CD14-positive monocyte (primary cell): ENCODE data around the gene SLC39A6. TPM values are rescaled to one million over a fixed set of nuclear protein-coding genes. Genes with fewer than 3 reads are reported as not detected.

Experiments
- DNase-seq, 3 donors: peaks; one replicate each; pipeline ENCODE4 v3.0.0-alpha.2; 2011 to 2022
- H2AFZ ChIP-seq: 2 replicates; pipeline ENCODE4 v1.6.0; 2012; ENCODE audit warnings: mild to moderate bottlenecking, low read depth, low read length, inconsistent platforms; ENCODE audit not compliant: insufficient read depth, poor library complexity, severe bottlenecking
- H3K27ac ChIP-seq, 2 donors: 1 replicate in 1 of 2; 2 replicates in 1 of 2; pipeline ENCODE4 v1.5.1; 2012 to 2013; ENCODE audit warnings: low read length in 2 of 2, control low read depth in 1 of 2, inconsistent platforms in 1 of 2, low read depth in 1 of 2, mild to moderate bottlenecking in 1 of 2
- H3K27me3 ChIP-seq, 2 donors: one replicate each; pipeline versions ENCODE4 v1.6.0 to v1.6.1; 2011 to 2013; ENCODE audit warnings: low read length in 2 of 2; ENCODE audit not compliant: control insufficient read depth in 2 of 2, insufficient read depth in 2 of 2
- H3K36me3 ChIP-seq, 2 donors: replicated peaks in 1 of 2; 1 replicate in 1 of 2; 2 replicates in 1 of 2; pipeline versions ENCODE4 v1.5.1 to v1.6.1; 2012 to 2013; ENCODE audit warnings: low read length in 2 of 2, control low read depth in 1 of 2, inconsistent platforms in 1 of 2, mild to moderate bottlenecking in 1 of 2; ENCODE audit not compliant: insufficient read depth in 2 of 2, control insufficient read depth in 1 of 2
- H3K4me1 ChIP-seq, 2 donors: 1 replicate in 1 of 2; 2 replicates in 1 of 2; pipeline versions ENCODE4 v1.5.1 to v1.6.1; 2012 to 2013; ENCODE audit warnings: low read length in 2 of 2, control low read depth in 1 of 2, inconsistent platforms in 1 of 2, mild to moderate bottlenecking in 1 of 2, moderate library complexity in 1 of 2; ENCODE audit not compliant: insufficient read depth in 2 of 2, control insufficient read depth in 1 of 2
- H3K4me2 ChIP-seq: replicated peaks from 2 replicates; pipeline ENCODE3; 2012; ENCODE audit warnings: low read length, moderate library complexity, mild to moderate bottlenecking; ENCODE audit not compliant: poor library complexity, severe bottlenecking; ENCODE audit errors: extremely low read depth
- H3K4me3 ChIP-seq, 3 experiments: fragments of 200-600 bp in 1 of 3; sonication (generic) in 1 of 3; replicated peaks in 1 of 3; 1 replicate in 2 of 3; 2 replicates in 1 of 3; pipeline ENCODE4 v1.5.1; 2011 to 2013; ENCODE audit warnings: low read length in 3 of 3, mild to moderate bottlenecking in 3 of 3, control low read depth in 2 of 3, low read depth in 2 of 3, inconsistent platforms in 1 of 3, moderate library complexity in 1 of 3
- H3K79me2 ChIP-seq: 2 replicates; pipeline ENCODE4 v1.6.0; 2012; ENCODE audit warnings: mild to moderate bottlenecking, control low read depth, inconsistent platforms, low read length, moderate library complexity; ENCODE audit not compliant: insufficient read depth
- H3K9ac ChIP-seq: 2 replicates; pipeline ENCODE4 v1.6.0; 2017; ENCODE audit warnings: low read length, mild to moderate bottlenecking; ENCODE audit not compliant: insufficient read depth, poor library complexity, severe bottlenecking
- H3K9me3 ChIP-seq, 2 donors: replicated peaks in 1 of 2; 1 replicate in 1 of 2; 2 replicates in 1 of 2; pipeline versions ENCODE4 v1.5.1 to v1.6.1; 2012 to 2013; ENCODE audit warnings: low read length in 2 of 2, control low read depth in 1 of 2; ENCODE audit not compliant: control insufficient read depth in 1 of 2, insufficient read depth in 1 of 2
- H4K20me1 ChIP-seq: 2 replicates; pipeline ENCODE4 v1.6.0; 2012; ENCODE audit warnings: mild to moderate bottlenecking, low read length, control low read depth, moderate library complexity; ENCODE audit not compliant: insufficient read depth
- H3K27ac Mint-ChIP-seq, 7 donors: one replicate each; pipeline ENCODE4 v1.8.0; 2020; ENCODE audit warnings: mild to moderate bottlenecking in 7 of 7, mixed read lengths in 7 of 7, moderate library complexity in 6 of 7, inconsistent platforms in 2 of 7
- H3K27me3 Mint-ChIP-seq, 3 donors: one replicate each; pipeline ENCODE4 v1.8.0; 2021 to 2022; ENCODE audit warnings: low read depth in 3 of 3, mild to moderate bottlenecking in 3 of 3, mixed read lengths in 3 of 3, moderate library complexity in 3 of 3, inconsistent platforms in 1 of 3
- H3K36me3 Mint-ChIP-seq, 2 donors: one replicate each; pipeline ENCODE4 v1.8.0; 2020; ENCODE audit warnings: mixed read lengths in 2 of 2, inconsistent platforms in 1 of 2, mild to moderate bottlenecking in 1 of 2
- H3K4me1 Mint-ChIP-seq: one replicate; pipeline ENCODE4 v1.8.0; 2020; ENCODE audit warnings: mild to moderate bottlenecking, mixed read lengths
- H3K4me3 Mint-ChIP-seq, 2 donors: one replicate each; pipeline ENCODE4 v1.8.0; 2020; ENCODE audit warnings: mild to moderate bottlenecking in 2 of 2, mixed read lengths in 2 of 2, moderate library complexity in 1 of 2
- H3K9me3 Mint-ChIP-seq, 7 donors: one replicate each; pipeline ENCODE4 v1.8.0; 2020 to 2022; ENCODE audit warnings: mixed read lengths in 7 of 7, mild to moderate bottlenecking in 6 of 7, moderate library complexity in 6 of 7, inconsistent platforms in 2 of 7
- WGBS: methylation state at CpG from one replicate; pipeline ENCODE4 v1.1.5; 2013; ENCODE audit warnings: missing lambda C conversion rate; ENCODE audit not compliant: insufficient coverage; 5-methylcytosine and 5-hydroxymethylcytosine counted together
- intact Hi-C, 2 donors: fragments of 100-400 bp; cut with micrococcal nuclease; formaldehyde crosslinking; loops; one replicate each; pipeline versions ENCODE4 v1.15.0 to v1.15.1; 2023
- polyA plus RNA-seq, 3 donors: library from polyadenylated mRNA; depleted of rRNA in 1 of 3; unstranded in 2 of 3; stranded (reverse) in 1 of 3; fragments of 300-500 nt in 2 of 3; fragments of >200 nt in 1 of 3; fragmentation: Illumina TruSeq in 2 of 3; gene quantifications; 1 replicate in 2 of 3; 2 replicates in 1 of 3; pipeline ENCODE4 v1.2.3, GENCODE V29; 2012 to 2021
- TF ChIP-seq, protein P1 (sequence below): fragments of 200-600 bp; IDR thresholded peaks from one replicate; pipeline ENCODE4 v1.8.0; 2022; ENCODE audit warnings: antibody characterized with exemption, mild to moderate bottlenecking

Gene SLC39A6
- polyA plus RNA-seq, 3 donors: 13.2 to 20.1 (median 16.8) TPM

GRCh38 chr18:36075862-36076587, 53.1 kb downstream of the SLC39A6 start:
- Histone ChIP-seq H3K36me3 (no peaks in the 10 kb centered on the region), H3K9me3 (peaks cover 6 to 12% of the 10 kb centered on the region in 2 donors), H2AFZ (no peak overlapping the region), H3K79me2 (no peaks in the 10 kb centered on the region), H3K9ac (peak overlapping the region; percentile 32), H3K4me1 (peaks cover 7 to 12% of the 10 kb centered on the region in 2 donors), H3K27ac (peak overlapping the region; percentile 17 to 84), H3K4me3 (no peak overlapping the region), H3K4me2 (peak overlapping the region; percentile 13), H4K20me1 (no peaks in the 10 kb centered on the region), H3K27me3 (no peaks in the 10 kb centered on the region)
- peak; percentile 85 to 96 (median 93) for DNase-seq
- H3K27ac Mint-ChIP-seq: peak overlapping the region; percentile 82 to 94 (median 87)
- peaks cover 2 to 35% (median 19%) of the 10 kb centered on the region in 7 donors for H3K9me3 Mint-ChIP-seq
- 63% methylated on average over 2 of the region's 6 CpGs for WGBS
- TF ChIP-seq, protein P1, sequence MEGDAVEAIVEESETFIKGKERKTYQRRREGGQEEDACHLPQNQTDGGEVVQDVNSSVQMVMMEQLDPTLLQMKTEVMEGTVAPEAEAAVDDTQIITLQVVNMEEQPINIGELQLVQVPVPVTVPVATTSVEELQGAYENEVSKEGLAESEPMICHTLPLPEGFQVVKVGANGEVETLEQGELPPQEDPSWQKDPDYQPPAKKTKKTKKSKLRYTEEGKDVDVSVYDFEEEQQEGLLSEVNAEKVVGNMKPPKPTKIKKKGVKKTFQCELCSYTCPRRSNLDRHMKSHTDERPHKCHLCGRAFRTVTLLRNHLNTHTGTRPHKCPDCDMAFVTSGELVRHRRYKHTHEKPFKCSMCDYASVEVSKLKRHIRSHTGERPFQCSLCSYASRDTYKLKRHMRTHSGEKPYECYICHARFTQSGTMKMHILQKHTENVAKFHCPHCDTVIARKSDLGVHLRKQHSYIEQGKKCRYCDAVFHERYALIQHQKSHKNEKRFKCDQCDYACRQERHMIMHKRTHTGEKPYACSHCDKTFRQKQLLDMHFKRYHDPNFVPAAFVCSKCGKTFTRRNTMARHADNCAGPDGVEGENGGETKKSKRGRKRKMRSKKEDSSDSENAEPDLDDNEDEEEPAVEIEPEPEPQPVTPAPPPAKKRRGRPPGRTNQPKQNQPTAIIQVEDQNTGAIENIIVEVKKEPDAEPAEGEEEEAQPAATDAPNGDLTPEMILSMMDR: no peak
- H3K4me3 Mint-ChIP-seq: no peak overlapping the region
- H3K27me3 Mint-ChIP-seq: peaks cover 0 to 7% (median 2%) of the 10 kb centered on the region in 3 donors
- H3K36me3 Mint-ChIP-seq: no peaks in the 10 kb centered on the region
- peaks cover 12% of the 10 kb centered on the region for H3K4me1 Mint-ChIP-seq
- intact Hi-C loops: no loop called here

DNA sequence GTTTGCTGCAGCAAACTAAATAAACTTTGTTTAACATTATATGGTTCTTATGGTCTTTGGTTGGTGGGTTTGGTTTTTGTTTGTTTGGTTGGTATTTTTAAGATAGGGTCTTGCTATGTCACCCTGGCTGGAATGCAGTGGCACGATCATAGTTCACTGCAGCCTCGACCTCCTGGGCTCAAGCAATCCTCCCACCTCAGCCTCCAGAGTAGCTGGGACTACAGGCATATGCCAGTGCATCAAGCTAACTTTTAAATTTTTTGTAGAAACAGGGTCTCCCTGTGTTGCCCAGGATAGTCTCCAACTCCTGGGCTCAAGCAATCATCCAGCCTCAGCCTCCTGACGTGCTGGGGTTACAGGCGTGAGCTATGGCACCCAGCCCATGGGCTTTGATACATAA, 54.7 kb downstream of the SLC39A6 start:
- H2AFZ ChIP-seq: no peak overlapping the region
- no peaks in the 10 kb centered on the region for H3K36me3 ChIP-seq
- peaks cover 12% of the 10 kb centered on the region for H3K4me1 Mint-ChIP-seq
- TF ChIP-seq, protein P1: no peak
- H3K9me3 ChIP-seq: peaks cover 0 to 5% of the 10 kb centered on the region in 2 donors
- H3K4me1 ChIP-seq: peaks cover 7 to 12% of the 10 kb centered on the region in 2 donors
- peaks cover 2 to 20% (median 7%) of the 10 kb centered on the region in 7 donors for H3K9me3 Mint-ChIP-seq
- no peaks in the 10 kb centered on the region for H3K36me3 Mint-ChIP-seq
- H3K4me3 ChIP-seq: no peak overlapping the region
- peaks cover 4 to 7% (median 7%) of the 10 kb centered on the region in 3 donors for H3K27me3 Mint-ChIP-seq
- no peak overlapping the region for H3K9ac ChIP-seq
- intact Hi-C loops: no loop called here
- no peaks in the 10 kb centered on the region for H3K79me2 ChIP-seq
- H3K4me3 Mint-ChIP-seq: no peak overlapping the region
- H4K20me1 ChIP-seq: no peaks in the 10 kb centered on the region
- WGBS: 100% methylated on average over 1 of the region's 4 CpGs
- no peaks in the 10 kb centered on the region for H3K27me3 ChIP-seq
- DNase-seq: no peak
- H3K27ac ChIP-seq: no peak overlapping the region
- H3K4me2 ChIP-seq: no peak overlapping the region
- H3K27ac Mint-ChIP-seq: peak overlapping the region in 1 of 7 donors; percentile 41
